CD4-positive, alpha-beta T cell treated with Interleukin-1 beta for 1 hour (primary cell): ENCODE measurements around the gene IPCEF1.
A peak's percentile ranks its signal among the peaks of the same experiment; 100 is the strongest.
"Not testable (repeated sequence)": the region's sequence is repeated elsewhere in the genome, so short reads cannot be mapped to it uniquely, and the experiment has no call there.

Source experiments
- DNase-seq, 2 donors: peaks; one replicate each; pipeline ENCODE4 v3.0.0-alpha.2; 2020 to 2022

The IPCEF1 gene

GRCh38 chr6:154370545-154370944 lies 13.9 kb upstream of the IPCEF1 start:
- peak; percentile 17 to 21 for DNase-seq

GRCh38 chr6:154367839-154368695 lies 11.5 kb upstream of the IPCEF1 start:
- DNase-seq: no peak

GRCh38 chr6:154367336-154367735 lies 10.7 kb upstream of the IPCEF1 start:
- no peak for DNase-seq

- DNase-seq: no peak
These were observed 7.2 kb upstream of the IPCEF1 start for GRCh38 chr6:154363821-154364220.

- no peak for DNase-seq
These were observed 4.9 kb upstream of the IPCEF1 start for GRCh38 chr6:154361476-154361875.

GRCh38 chr6:154360476-154360875 lies 3.9 kb upstream of the IPCEF1 start:
- DNase-seq: no peak

- DNase-seq: no peak
These were observed 3.1 kb upstream of the IPCEF1 start for GRCh38 chr6:154359679-154360078.

GRCh38 chr6:154359161-154359574 lies 2.6 kb upstream of the IPCEF1 start:
- no peak for DNase-seq

- DNase-seq: no peak
These were observed 1.5 kb upstream of the IPCEF1 start for GRCh38 chr6:154358019-154358545.

GRCh38 chr6:154356113-154356512 lies 490 bp downstream of the IPCEF1 start:
- no peak for DNase-seq

- DNase-seq: no peak
These were observed 2.3 kb downstream of the IPCEF1 start for GRCh38 chr6:154354265-154354777.

GRCh38 chr6:154353626-154354025 lies 3.0 kb downstream of the IPCEF1 start:
- no peak for DNase-seq

GRCh38 chr6:154352898-154353585 lies 3.6 kb downstream of the IPCEF1 start:
- no peak for DNase-seq

- no peak for DNase-seq
These were observed 6.3 kb downstream of the IPCEF1 start for GRCh38 chr6:154350293-154350692.

GRCh38 chr6:154347981-154348380 lies 8.6 kb downstream of the IPCEF1 start:
- DNase-seq: no peak

GRCh38 chr6:154345811-154346210 lies 10.8 kb downstream of the IPCEF1 start:
- no peak for DNase-seq

GRCh38 chr6:154343473-154344308 lies 12.9 kb downstream of the IPCEF1 start:
- peak in 1 of 2 donors; percentile 3 for DNase-seq

GRCh38 chr6:154341871-154342270 lies 14.7 kb downstream of the IPCEF1 start:
- no peak for DNase-seq

- DNase-seq: no peak
These were observed 15.3 kb downstream of the IPCEF1 start for GRCh38 chr6:154341336-154341735.

GRCh38 chr6:154337406-154338005 lies 19.1 kb downstream of the IPCEF1 start:
- no peak for DNase-seq

GRCh38 chr6:154334147-154334546 lies 22.5 kb downstream of the IPCEF1 start:
- DNase-seq: not testable (repeated sequence)

GRCh38 chr6:154331750-154332149 lies 24.9 kb downstream of the IPCEF1 start:
- DNase-seq: no peak
